Measurements from ENCODE around the gene GALNT9. TPM values are rescaled to one million over a fixed set of nuclear protein-coding genes. Genes with fewer than 3 reads are reported as not detected.

Gene GALNT9
- total RNA-seq, 1 experiment from 2014 or later: 0.44 TPM

DNA sequence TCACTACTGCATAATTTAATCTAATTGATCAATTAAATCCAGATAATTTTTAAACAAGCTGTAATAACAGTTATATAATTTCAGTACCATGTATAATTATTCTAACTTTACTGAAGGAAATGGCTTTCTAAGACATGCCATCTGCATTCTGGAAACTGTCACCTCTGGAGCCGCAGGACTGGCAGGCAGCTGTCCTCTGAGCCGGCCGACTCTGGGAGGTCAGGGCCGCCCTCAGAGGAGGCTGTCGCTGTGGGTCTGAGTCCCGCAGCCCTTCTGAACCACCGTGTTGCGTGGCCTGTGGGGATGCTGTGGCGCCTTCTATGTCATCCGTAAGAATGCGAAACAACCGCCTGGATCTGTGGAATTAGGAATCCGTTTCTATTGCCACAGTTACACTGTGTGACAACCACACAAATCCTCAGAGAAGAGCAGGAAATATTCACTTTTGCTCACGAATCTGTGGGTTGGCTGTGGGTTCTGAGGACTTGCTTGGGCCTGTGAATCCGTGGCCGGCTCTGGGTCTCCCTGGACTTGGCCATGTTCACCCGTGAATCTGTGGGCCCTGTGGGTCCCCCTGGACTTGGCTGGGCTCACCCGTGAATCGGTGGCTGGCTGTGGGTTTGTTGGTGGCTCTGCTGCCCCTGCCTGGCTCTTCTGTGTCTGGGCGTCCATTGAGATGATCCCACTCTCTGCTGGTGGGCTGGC lies 17.2 kb upstream of the GALNT9 start:
- H3K36me3 ChIP-seq (ENCODE audit: low read depth, low read length): no peaks in the 10 kb centered on the region
- ATAC-seq: no peak
- no peak overlapping the region for H2AFZ ChIP-seq (ENCODE audit: low read length)
- H3K9me3 ChIP-seq (ENCODE audit: low read length): no peaks in the 10 kb centered on the region
- no peak overlapping the region for H3K27ac ChIP-seq (ENCODE audit: low read length)
- no peak for DNase-seq
- no peak overlapping the region for H3K9ac ChIP-seq (ENCODE audit: low read length)
- no peak overlapping the region for H3K4me3 ChIP-seq (ENCODE audit: low read length)
- peaks cover 85% of the 10 kb centered on the region for H3K27me3 ChIP-seq (ENCODE audit: low read length)
- POLR2A ChIA-PET (ENCODE audit: unreplicated experiment): no interaction called here
- no TSS peak for BruUV-seq (replicated peaks)
- TF ChIP-seq EZH2phosphoT487 (IDR thresholded peaks at IDR 0.05; ENCODE audit: borderline replicate concordance, low read length) (no peak), EZH2 (IDR thresholded peaks at IDR 0.05; ENCODE audit: low read length, unreplicated experiment) (no peak)
- TF ChIP-seq, protein P1, sequence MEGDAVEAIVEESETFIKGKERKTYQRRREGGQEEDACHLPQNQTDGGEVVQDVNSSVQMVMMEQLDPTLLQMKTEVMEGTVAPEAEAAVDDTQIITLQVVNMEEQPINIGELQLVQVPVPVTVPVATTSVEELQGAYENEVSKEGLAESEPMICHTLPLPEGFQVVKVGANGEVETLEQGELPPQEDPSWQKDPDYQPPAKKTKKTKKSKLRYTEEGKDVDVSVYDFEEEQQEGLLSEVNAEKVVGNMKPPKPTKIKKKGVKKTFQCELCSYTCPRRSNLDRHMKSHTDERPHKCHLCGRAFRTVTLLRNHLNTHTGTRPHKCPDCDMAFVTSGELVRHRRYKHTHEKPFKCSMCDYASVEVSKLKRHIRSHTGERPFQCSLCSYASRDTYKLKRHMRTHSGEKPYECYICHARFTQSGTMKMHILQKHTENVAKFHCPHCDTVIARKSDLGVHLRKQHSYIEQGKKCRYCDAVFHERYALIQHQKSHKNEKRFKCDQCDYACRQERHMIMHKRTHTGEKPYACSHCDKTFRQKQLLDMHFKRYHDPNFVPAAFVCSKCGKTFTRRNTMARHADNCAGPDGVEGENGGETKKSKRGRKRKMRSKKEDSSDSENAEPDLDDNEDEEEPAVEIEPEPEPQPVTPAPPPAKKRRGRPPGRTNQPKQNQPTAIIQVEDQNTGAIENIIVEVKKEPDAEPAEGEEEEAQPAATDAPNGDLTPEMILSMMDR (conservative IDR thresholded peaks at IDR 0.05; ENCODE audit: low read depth, low read length): no peak
- H3K4me2 ChIP-seq (ENCODE audit: low read length): no peak overlapping the region
- H3K9me2 ChIP-seq (replicated peaks; ENCODE audit: low read length): no peaks in the 10 kb centered on the region; the same call in 1 of the 2 replicates
- no peaks in the 10 kb centered on the region for H3F3A ChIP-seq (ENCODE audit: low read length, unreplicated experiment)
- no peaks in the 10 kb centered on the region for H4K20me1 ChIP-seq (ENCODE audit: low read length)
- CTCF ChIA-PET: no interaction called here
- no peaks in the 10 kb centered on the region for H3K79me2 ChIP-seq (ENCODE audit: low read length)
- H3K4me1 ChIP-seq (ENCODE audit: insufficient read depth, low read length): peaks cover 3% of the 10 kb centered on the region; the same call in 1 of the 2 replicates
- intact Hi-C loops (cut with micrococcal nuclease): no loop called here

GRCh38 chr12:132345561-132346200 lies 16.3 kb upstream of the GALNT9 start:
- H3K9ac ChIP-seq (ENCODE audit: low read length): no peak overlapping the region
- DNase-seq: no peak
- no peak overlapping the region for H2AFZ ChIP-seq (ENCODE audit: low read length)
- peaks cover 3% of the 10 kb centered on the region; the same call in 1 of the 2 replicates for H3K4me1 ChIP-seq (ENCODE audit: insufficient read depth, low read length)
- no peaks in the 10 kb centered on the region for H3K79me2 ChIP-seq (ENCODE audit: low read length)
- H3K9me2 ChIP-seq (replicated peaks; ENCODE audit: low read length): no peaks in the 10 kb centered on the region; the same call in 1 of the 2 replicates
- no peak for ATAC-seq
- H3K36me3 ChIP-seq (ENCODE audit: low read depth, low read length): no peaks in the 10 kb centered on the region
- peaks cover 83% of the 10 kb centered on the region for H3K27me3 ChIP-seq (ENCODE audit: low read length)
- intact Hi-C loops (cut with micrococcal nuclease): no loop called here
- H3K4me2 ChIP-seq (ENCODE audit: low read length): no peak overlapping the region
- BruUV-seq (replicated peaks): no TSS peak
- H3K4me3 ChIP-seq (ENCODE audit: low read length): no peak overlapping the region
- no peaks in the 10 kb centered on the region for H4K20me1 ChIP-seq (ENCODE audit: low read length)
- no peaks in the 10 kb centered on the region for H3K9me3 ChIP-seq (ENCODE audit: low read length)
- CTCF ChIA-PET: no interaction called here
- no peaks in the 10 kb centered on the region for H3F3A ChIP-seq (ENCODE audit: low read length, unreplicated experiment)
- H3K27ac ChIP-seq (ENCODE audit: low read length): no peak overlapping the region
- POLR2A ChIA-PET (ENCODE audit: unreplicated experiment): no interaction called here
- TF ChIP-seq EZH2phosphoT487 (IDR thresholded peaks at IDR 0.05; ENCODE audit: borderline replicate concordance, low read length): no peak
- no peak for TF ChIP-seq EZH2 (IDR thresholded peaks at IDR 0.05; ENCODE audit: low read length, unreplicated experiment)
- TF ChIP-seq, protein P1 (conservative IDR thresholded peaks at IDR 0.05; ENCODE audit: low read depth, low read length): no peak

- Histone ChIP-seq H4K20me1 (ENCODE audit: low read length) (no peaks in the 10 kb centered on the region), H3K27me3 (ENCODE audit: low read length) (peaks cover 86% of the 10 kb centered on the region), H3K9ac (ENCODE audit: low read length) (no peak overlapping the region), H3K27ac (ENCODE audit: low read length) (no peak overlapping the region), H3K4me2 (ENCODE audit: low read length) (no peak overlapping the region), H2AFZ (ENCODE audit: low read length) (no peak overlapping the region), H3K79me2 (ENCODE audit: low read length) (no peaks in the 10 kb centered on the region), H3K4me3 (ENCODE audit: low read length) (no peak overlapping the region), H3F3A (ENCODE audit: low read length, unreplicated experiment) (no peaks in the 10 kb centered on the region), H3K9me2 (replicated peaks; ENCODE audit: low read length) (no peaks in the 10 kb centered on the region; the same call in 1 of the 2 replicates), H3K9me3 (ENCODE audit: low read length) (no peaks in the 10 kb centered on the region), H3K4me1 (ENCODE audit: insufficient read depth, low read length) (peaks cover 3% of the 10 kb centered on the region; the same call in 1 of the 2 replicates), H3K36me3 (ENCODE audit: low read depth, low read length) (no peaks in the 10 kb centered on the region)
- ATAC-seq (no peak), DNase-seq (no peak)
- TF ChIP-seq EZH2phosphoT487 (IDR thresholded peaks at IDR 0.05; ENCODE audit: borderline replicate concordance, low read length) (no peak), EZH2 (IDR thresholded peaks at IDR 0.05; ENCODE audit: low read length, unreplicated experiment) (no peak)
- TF ChIP-seq, protein P1 (conservative IDR thresholded peaks at IDR 0.05; ENCODE audit: low read depth, low read length): no peak
- POLR2A ChIA-PET (ENCODE audit: unreplicated experiment): no interaction called here
- BruUV-seq (replicated peaks): no TSS peak
- intact Hi-C loops (cut with micrococcal nuclease): no loop called here
- CTCF ChIA-PET: no interaction called here
Measured at GRCh38 chr12:132345126-132345525, 15.7 kb upstream of the GALNT9 start.
